ENCODE results near the gene SP2.

SP2 gene

GRCh38 chr17:47970725-47971499 is 74.9 kb downstream of the SP2 start, which contains the start of gene CDK5RAP3:
CDK5RAP3 (plus strand) TSS chr17:47971113; CDS start chr17:47971147, 34 bp downstream.
- peak; percentile 88 to 100 (median 99) for DNase-seq

GRCh38 chr17:47973541-47973940 is 77.5 kb downstream of the SP2 start:
- DNase-seq = no peak

- DNase-seq = no peak
These were observed 79.3 kb downstream of the SP2 start for GRCh38 chr17:47975189-47975822.

GRCh38 chr17:47975823-47976205 is 79.8 kb downstream of the SP2 start:
- DNase-seq = no peak

- peak in 29 of 56 donors; percentile 6 to 65 (median 28) for DNase-seq
These were observed 82.3 kb downstream of the SP2 start for GRCh38 chr17:47978324-47978723.
